Astrocyte (in vitro differentiated cells and primary cell): Measurements from ENCODE around the gene CMTR1.

ENCODE experiments used
- CTCF ChIP-seq: IDR thresholded peaks from 2 replicates; pipeline ENCODE4 v1.5.1; 2011; ENCODE audit warnings: low read depth, mild to moderate bottlenecking, inconsistent platforms, low read length, moderate library complexity; ENCODE audit not compliant: insufficient read depth
- EZH2 ChIP-seq: IDR thresholded peaks from 2 replicates; pipeline ENCODE4 v1.6.1; 2012; ENCODE audit warnings: mild to moderate bottlenecking, low read length, inconsistent platforms; ENCODE audit not compliant: insufficient read depth

GRCh38 chr6:37432916-37433656, at the start of gene CMTR1:
- TF ChIP-seq CTCF (no peak), EZH2 (no peak)
